SJCRH30 (cell line): ENCODE results near the gene NXNL1. TPM values are rescaled to one million over a fixed set of nuclear protein-coding genes. Genes with fewer than 3 reads are reported as not detected.
"Not testable (repeated sequence)": the region's sequence is repeated elsewhere in the genome, so short reads cannot be mapped to it uniquely, and the experiment has no call there.

ENCODE experiments used
- DNase-seq, 2 experiments: peaks; one replicate each; pipeline ENCODE4 v3.0.0-alpha.2; 2015 to 2020
- H3K27ac ChIP-seq: fragments of 250-450 bp; sonication (Bioruptor Pico); 2 replicates; pipeline ENCODE4 v1.5.1; 2020; ENCODE audit warnings: mild to moderate bottlenecking, moderate library complexity
- H3K27me3 ChIP-seq: fragments of 250-450 bp; sonication (Bioruptor Pico); 2 replicates; pipeline ENCODE4 v1.5.1; 2020; ENCODE audit warnings: mild to moderate bottlenecking, moderate library complexity
- H3K36me3 ChIP-seq: fragments of 250-450 bp; sonication (Bioruptor Pico); 2 replicates; pipeline ENCODE4 v1.5.1; 2020; ENCODE audit warnings: mild to moderate bottlenecking, moderate library complexity
- H3K4me1 ChIP-seq: fragments of 250-450 bp; sonication (Bioruptor Pico); 2 replicates; pipeline ENCODE4 v1.5.1; 2020; ENCODE audit warnings: mild to moderate bottlenecking, moderate library complexity
- H3K4me3 ChIP-seq: fragments of 250-450 bp; sonication (Bioruptor Pico); 2 replicates; pipeline ENCODE4 v1.5.1; 2020; ENCODE audit warnings: mild to moderate bottlenecking, moderate library complexity
- H3K9me3 ChIP-seq: fragments of 250-450 bp; sonication (Bioruptor Pico); replicated peaks from 2 replicates; pipeline ENCODE4 v1.5.1; 2020; ENCODE audit warnings: mild to moderate bottlenecking, moderate library complexity
- total RNA-seq: library from RNA; depleted of rRNA; stranded (reverse); fragments of >200 nt; shearing (Covaris generic); gene quantifications from 2 replicates; pipeline ENCODE4 v1.2.3, GENCODE V29; 2014; rRNA removed

Gene NXNL1, protein sequence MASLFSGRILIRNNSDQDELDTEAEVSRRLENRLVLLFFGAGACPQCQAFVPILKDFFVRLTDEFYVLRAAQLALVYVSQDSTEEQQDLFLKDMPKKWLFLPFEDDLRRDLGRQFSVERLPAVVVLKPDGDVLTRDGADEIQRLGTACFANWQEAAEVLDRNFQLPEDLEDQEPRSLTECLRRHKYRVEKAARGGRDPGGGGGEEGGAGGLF
- not detected in 2 replicates for total RNA-seq

DNA sequence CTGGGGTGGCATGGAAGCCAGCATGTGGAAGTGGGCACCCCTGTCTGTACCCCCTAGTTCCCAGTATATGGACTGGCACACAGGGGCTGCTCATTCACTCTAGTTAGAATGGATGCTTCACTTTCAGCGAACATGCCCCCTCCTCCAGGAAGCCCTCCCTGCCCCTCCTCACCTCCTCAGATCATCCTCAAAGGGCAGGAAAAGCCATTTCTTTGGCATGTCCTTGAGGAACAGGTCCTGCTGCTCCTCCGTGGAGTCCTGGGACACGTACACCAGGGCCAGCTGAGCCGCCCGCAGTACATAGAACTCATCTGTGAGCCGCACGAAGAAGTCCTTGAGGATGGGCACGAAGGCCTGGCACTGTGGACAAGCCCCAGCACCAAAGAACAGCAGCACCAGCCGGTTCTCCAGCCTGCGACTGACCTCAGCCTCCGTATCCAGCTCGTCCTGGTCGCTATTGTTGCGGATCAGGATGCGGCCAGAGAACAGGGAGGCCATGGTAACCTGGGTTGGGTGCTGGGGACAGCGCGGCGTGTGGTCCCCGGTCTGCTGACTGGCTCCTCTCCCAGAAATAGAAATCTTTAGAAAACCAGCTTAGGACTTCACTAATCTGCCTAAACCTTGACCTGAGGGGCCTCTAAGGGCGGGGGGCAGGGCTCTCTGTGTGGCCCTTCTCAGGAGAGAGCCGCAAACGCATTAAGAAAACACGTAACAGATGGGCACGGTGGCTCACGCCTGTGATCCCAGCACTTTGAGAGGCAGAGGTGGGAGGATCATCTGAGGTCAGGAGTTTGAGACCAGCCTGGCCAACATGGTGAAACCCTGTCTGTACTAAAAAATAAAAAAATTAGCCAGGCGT lies at the start of gene NXNL1:
Gene NXNL1 (minus strand): TSS at position 555 of the 859 bp plus-strand sequence. CDS start 57 bp downstream, at position 498.
- Histone ChIP-seq H3K27me3 (peaks cover 32% of the 10 kb centered on the region), H3K27ac (no peak within 1 kb of the TSS), H3K4me3 (no peak within 1 kb of the TSS), H3K36me3 (no peaks in the 10 kb centered on the region), H3K9me3 (no peaks in the 10 kb centered on the region), H3K4me1 (0 out of 2 replicates have a peak, but pooled peaks cover 5% of the 10 kb centered on the region)
- peak in 1 of 2 experiments; percentile 30 for DNase-seq

DNA sequence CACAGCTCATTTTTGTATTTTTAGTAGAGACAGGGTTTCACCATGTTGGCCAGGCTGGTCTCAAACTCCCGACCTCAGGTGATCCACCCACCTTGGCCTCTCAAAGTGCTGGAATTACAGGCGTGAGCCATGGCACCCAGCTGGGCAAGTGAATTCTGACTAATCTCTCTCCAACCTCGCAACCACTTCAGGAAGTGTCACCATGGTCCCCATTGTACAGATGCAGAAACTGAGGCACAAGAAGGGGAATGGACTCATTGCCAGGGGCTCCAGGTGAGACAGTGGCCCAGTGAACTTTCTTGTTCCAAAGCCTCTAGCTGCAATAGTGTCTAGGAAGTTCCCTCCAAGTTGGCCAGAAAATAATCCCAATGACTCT lies 47.8 kb upstream of the NXNL1 start:
- not testable (repeated sequence) for H3K4me3 ChIP-seq, H3K9me3 ChIP-seq, H3K27me3 ChIP-seq, H3K27ac ChIP-seq, DNase-seq, H3K36me3 ChIP-seq, H3K4me1 ChIP-seq

DNA sequence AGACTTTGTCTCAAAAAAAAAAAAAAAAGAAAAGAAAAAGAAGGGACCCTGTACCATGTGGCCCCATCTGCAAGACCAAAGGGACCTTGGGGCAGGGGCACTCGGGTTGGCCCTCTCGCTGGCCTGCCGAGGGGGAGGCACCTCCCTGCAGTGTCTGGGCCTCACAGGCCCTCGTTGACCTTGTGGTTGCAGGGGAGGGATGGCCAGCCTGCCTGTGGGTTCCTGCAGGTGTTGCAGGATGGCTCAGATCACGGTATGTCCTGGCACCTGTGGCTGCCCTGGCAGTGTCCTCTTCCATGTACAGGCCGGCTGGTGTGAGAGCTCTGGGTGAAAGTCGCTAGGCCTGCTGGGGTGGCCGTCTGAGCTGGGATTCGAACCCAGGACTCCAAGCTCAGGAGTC lies 46.0 kb upstream of the NXNL1 start:
- no peak for DNase-seq
- H3K36me3 ChIP-seq, result no peaks in the 10 kb centered on the region
- no peaks in the 10 kb centered on the region; the same call in 1 of the 2 replicates for H3K9me3 ChIP-seq
- no peak overlapping the region for H3K27ac ChIP-seq
- no peaks in the 10 kb centered on the region for H3K27me3 ChIP-seq
- H3K4me1 ChIP-seq, result no peaks in the 10 kb centered on the region
- H3K4me3 ChIP-seq, result no peak overlapping the region

DNA sequence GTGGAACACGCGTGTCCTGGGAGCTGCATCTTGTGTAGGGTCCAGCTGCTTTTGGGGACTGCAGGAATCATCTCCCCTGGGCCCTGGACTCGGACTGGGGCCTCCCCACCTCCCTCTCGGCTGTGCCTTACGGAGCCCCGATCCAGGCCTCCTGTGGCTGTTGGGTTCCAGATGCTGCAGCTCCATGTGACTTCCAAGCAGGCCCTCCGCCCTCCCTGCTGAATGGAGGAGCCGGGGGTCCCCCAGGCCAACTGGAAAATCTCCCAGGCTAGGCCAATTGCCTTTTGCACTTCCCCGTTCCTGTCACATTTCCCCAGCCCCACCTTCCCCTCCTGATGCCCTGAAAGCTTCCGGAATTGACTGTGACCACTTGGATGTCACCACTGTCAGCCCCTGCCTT lies 44.5 kb upstream of the NXNL1 start:
- no peaks in the 10 kb centered on the region for H3K36me3 ChIP-seq
- no peaks in the 10 kb centered on the region for H3K27me3 ChIP-seq
- H3K27ac ChIP-seq, result no peak overlapping the region
- H3K4me1 ChIP-seq, result no peaks in the 10 kb centered on the region
- H3K4me3 ChIP-seq, result no peak overlapping the region
- DNase-seq, result no peak
- H3K9me3 ChIP-seq, result no peaks in the 10 kb centered on the region; the same call in 1 of the 2 replicates

DNA sequence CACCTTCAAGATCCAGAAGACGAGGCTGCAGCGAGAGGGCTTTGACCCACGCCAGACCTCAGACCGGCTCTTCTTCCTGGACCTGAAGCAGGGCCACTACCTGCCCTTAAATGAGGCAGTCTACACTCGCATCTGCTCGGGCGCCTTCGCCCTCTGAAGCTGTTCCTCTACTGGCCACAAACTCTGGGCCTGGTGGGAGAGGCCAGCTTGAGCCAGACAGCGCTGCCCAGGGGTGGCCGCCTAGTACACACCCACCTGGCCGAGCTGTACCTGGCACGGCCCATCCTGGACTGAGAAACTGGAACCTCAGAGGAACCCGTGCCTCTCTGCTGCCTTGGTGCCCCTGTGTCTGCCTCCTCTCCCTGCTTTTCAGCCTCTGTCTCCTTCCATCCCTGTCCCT lies 43.7 kb upstream of the NXNL1 start:
- Histone ChIP-seq H3K27ac (no peak overlapping the region), H3K4me1 (no peaks in the 10 kb centered on the region), H3K36me3 (no peaks in the 10 kb centered on the region)

DNA sequence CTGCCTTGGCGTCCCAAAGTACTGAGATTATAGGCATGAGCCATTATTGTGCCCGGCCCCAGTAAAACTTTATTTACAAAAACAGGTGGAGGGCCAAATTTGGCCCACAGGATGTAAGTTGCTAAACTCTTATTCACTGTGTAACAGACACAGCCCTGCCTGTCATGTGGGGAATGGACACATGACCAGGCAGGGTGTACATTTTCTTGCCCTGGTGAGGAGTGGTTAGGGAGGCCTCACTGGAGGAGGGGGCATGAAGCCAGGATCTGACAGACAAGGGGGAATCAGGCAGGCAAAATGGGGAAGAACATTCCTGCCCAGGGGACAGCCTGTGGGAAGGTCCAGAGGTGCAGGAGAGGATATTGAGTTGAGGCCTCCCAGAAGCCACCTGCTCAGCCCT lies 43.3 kb upstream of the NXNL1 start:
- Histone ChIP-seq H3K27ac (no peak overlapping the region), H3K4me3 (no peak overlapping the region), H3K27me3 (no peaks in the 10 kb centered on the region), H3K9me3 (no peaks in the 10 kb centered on the region), H3K4me1 (no peaks in the 10 kb centered on the region), H3K36me3 (no peaks in the 10 kb centered on the region)
- no peak for DNase-seq

More for the DNA sequence above, 43.7 kb upstream of the NXNL1 start:
- DNase-seq, result no peak
- no peaks in the 10 kb centered on the region for H3K27me3 ChIP-seq
- H3K4me3 ChIP-seq, result no peak overlapping the region
- H3K9me3 ChIP-seq, result no peaks in the 10 kb centered on the region

DNA sequence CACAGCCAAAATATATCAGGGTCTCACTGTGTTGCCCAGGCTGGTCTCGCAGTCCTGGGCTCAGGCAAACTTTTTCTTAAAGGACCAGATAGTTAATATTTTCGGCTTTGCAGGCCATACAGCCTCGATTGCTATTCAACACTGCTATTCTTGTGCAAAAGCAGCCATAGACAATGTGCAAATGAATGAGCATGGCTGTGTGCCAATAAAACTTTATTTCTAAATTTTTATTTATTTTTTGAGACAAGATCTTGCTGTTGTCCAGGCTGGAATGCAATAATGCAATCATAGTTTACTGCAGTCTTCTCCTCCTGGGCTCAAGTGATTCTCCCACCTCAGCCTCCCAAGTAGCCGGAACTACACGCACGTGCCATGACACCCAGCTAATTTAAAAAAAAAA lies 42.5 kb upstream of the NXNL1 start:
- Histone ChIP-seq H3K27me3 (no peaks in the 10 kb centered on the region), H3K27ac (no peak overlapping the region), H3K4me3 (no peak overlapping the region), H3K4me1 (no peaks in the 10 kb centered on the region), H3K36me3 (no peaks in the 10 kb centered on the region), H3K9me3 (no peaks in the 10 kb centered on the region)
- no peak for DNase-seq

DNA sequence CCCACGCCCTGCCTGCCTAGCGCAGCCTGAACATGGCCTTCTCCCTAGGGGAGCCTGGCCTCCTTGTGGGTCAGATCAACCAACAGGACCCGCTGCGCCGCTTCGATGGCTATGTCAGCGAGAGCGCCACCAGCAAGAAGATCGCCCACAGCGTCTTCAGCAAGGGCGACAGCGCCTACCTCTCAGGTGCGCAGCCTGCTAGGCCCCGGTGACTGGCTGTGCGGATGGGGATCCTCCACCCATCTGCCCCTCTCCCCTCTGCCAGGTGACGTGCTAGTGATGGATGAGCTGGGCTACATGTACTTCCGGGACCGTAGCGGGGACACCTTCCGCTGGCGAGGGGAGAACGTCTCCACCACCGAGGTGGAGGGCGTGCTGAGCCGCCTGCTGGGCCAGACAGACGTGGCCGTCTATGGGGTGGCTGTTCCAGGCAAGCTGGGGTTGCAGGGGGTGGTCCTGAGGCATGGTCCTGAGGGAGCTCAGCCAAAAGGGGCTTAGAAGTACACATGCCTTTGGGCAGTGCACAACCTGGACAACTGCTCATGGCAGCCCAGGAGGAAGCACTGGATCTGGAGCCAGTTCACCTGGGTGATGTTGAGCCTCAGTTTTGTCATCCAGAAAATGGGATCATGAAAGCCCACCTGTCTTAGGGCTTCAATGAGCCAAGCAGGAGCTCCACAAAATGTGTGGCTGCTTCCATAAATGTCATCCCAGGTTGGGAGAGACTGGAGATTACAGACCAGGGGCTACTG lies 39.9 kb upstream of the NXNL1 start:
- no peaks in the 10 kb centered on the region for H3K36me3 ChIP-seq
- no peaks in the 10 kb centered on the region for H3K27me3 ChIP-seq
- peaks cover 6% of the 10 kb centered on the region for H3K4me1 ChIP-seq
- DNase-seq, result no peak
- no peaks in the 10 kb centered on the region for H3K9me3 ChIP-seq
- no peak overlapping the region for H3K27ac ChIP-seq
- H3K4me3 ChIP-seq, result no peak overlapping the region

DNA sequence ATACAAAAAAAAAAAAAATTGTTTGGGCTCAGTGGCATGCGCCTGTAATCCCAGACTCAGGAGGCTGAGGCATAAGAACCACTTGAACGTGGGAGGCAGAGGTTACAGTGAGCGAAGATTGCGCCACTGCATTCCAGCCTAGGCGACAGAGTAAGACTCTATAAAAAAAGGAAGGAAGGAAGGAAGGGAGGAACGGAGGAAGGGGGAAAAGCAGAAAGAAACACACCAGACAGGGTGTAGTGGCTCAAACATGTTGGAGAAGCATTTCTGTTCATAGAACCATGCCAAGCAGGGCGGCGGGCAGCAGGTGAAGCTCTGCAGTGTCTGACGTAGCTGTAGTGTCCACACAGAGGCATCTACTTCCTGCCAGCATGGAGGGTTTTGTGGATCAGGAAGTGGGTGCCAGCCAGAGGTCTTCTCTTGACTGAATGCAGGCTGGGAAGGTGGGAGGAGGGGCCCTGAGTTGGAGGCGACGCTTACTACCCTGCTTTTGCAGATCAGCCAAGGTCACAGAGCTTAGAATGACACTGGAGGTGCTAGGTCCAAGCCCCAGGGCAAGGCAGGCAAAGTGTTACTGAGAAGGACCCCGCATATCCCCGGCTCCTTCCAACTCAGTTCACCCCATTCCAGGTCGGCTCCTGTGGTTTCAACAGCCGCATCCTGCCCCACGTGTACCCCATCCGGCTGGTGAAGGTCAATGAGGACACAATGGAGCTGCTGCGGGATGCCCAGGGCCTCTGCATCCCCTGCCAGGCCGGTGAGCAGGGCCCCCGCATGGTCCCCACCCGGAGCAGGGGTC lies 39.1 kb upstream of the NXNL1 start:
- Histone ChIP-seq H3K9me3 (no peaks in the 10 kb centered on the region), H3K4me1 (peaks cover 9% of the 10 kb centered on the region), H3K27me3 (no peaks in the 10 kb centered on the region), H3K36me3 (no peaks in the 10 kb centered on the region), H3K27ac (no peak overlapping the region), H3K4me3 (no peak overlapping the region)
- DNase-seq, result no peak

DNA sequence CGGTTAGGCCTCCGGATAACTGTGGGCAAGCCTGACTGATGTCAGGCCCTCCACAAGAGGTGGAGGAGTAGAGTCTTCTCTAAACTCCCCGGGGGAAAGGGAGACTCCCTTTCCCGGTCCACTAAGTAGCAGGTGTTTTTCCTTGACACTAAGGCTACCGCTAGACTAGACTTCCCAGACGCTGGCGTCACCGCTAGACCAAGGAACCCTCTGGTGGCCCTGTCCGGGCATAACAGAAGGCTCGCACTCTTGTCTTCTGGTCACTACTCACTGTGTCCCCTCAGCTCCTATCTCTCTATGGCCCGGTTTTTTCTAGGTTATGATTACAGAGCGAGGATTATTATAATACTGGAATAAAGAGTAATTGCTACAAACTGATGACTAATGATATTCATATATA lies 38.3 kb upstream of the NXNL1 start:
- H3K27ac ChIP-seq, H3K27me3 ChIP-seq, H3K4me1 ChIP-seq, H3K36me3 ChIP-seq, H3K9me3 ChIP-seq, DNase-seq, H3K4me3 ChIP-seq: not testable (repeated sequence)

DNA sequence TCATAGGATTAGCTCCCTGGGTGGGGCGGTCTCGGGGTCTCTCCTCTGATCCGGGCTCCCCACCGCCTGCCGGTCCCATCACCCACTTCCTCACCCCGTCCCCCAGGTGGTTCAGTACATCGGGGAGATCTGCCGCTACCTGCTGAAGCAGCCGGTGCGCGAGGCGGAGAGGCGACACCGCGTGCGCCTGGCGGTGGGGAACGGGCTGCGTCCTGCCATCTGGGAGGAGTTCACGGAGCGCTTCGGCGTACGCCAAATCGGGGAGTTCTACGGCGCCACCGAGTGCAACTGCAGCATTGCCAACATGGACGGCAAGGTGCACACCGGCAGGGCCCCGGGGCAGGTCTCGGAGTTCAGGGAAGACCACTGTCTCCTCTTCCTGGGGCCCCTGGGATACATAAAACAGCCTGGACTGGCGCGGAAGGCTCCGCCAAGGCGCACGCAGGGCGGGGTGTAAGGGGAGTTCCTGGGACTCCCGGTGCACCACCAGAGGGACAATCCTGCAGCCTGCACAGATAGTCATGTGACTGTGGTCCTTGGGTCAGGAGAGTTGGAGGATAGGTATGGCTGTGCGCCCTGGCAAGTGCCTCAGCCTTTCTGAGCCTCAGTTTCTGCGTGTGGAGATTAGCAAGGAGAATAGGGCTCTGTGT lies 36.5 kb upstream of the NXNL1 start:
- no peaks in the 10 kb centered on the region for H3K36me3 ChIP-seq
- H3K9me3 ChIP-seq, result no peaks in the 10 kb centered on the region
- H3K4me3 ChIP-seq, result no peak overlapping the region
- no peak overlapping the region for H3K27ac ChIP-seq
- H3K27me3 ChIP-seq, result no peaks in the 10 kb centered on the region
- no peak for DNase-seq
- peaks cover 9% of the 10 kb centered on the region for H3K4me1 ChIP-seq

DNA sequence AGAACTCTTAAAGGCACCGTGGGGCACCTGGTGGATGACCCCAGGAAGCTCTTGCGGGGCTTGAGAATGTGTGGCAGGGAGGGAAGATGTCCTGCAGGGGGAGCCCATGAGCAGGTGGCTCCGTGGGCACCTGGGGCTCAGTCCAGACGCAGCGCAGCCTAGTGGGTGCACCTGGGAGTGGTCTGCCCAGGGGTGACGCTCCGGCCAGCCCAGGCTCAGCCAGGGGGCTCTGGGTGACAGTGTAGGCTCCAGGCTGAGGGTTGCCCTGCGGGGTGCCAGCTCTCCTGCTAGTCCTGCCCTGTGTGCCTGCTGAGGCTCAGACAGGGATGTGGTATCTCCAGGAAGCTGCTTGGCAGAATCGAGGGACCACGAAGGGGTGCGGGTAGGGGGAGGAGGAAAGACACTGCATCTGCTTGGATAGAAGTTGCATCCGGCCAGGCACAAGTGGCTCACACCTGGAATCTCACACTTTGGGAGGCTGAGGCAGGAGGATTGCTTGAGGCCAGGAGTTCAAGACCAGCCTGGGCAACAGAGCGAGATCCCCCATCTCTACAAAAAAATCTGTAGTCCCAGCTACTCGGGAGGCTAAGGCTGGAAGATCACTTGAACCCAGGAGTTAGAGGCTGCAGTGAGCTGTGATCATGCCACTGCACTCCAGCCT lies 35.7 kb upstream of the NXNL1 start:
- H3K36me3 ChIP-seq, result no peaks in the 10 kb centered on the region
- H3K27ac ChIP-seq, result peak overlapping the region; percentile 76
- no peaks in the 10 kb centered on the region for H3K9me3 ChIP-seq
- H3K4me3 ChIP-seq, result no peak overlapping the region
- H3K4me1 ChIP-seq, result peaks cover 9% of the 10 kb centered on the region
- no peaks in the 10 kb centered on the region for H3K27me3 ChIP-seq
- peak; percentile 86 to 96 for DNase-seq

DNA sequence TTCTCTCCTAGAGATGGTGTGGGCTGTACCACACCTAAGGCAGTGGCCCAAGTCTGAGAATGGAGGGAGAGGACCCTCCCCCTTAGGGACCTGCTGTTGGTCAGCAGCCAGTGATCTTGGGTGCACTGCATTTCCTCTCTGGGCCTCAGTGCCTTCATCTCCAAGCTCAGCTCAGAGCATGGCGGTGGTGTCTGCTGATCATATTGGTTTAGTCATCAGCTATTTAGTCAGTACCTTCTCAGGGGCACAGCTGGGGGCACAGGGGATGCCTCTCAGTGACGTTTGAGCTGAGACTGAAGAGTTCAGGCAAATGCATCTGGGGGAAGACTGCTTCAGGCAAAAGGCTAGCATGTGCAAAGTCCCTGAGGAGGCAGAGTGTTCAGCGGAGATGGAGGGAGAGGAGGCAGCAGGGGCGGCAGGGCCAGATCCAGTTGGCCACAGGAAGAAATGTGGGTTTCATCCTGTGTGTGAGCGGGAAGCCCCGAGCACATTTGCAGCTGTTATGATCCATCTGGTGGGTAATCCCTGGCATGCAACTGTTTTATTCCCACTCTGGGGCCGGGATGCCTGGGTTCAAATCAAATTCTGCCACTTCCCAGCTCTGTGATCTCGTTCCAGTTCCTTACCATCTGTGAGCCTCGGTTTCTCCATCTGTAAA lies 35.0 kb upstream of the NXNL1 start:
- Histone ChIP-seq H3K4me3 (no peak overlapping the region), H3K27me3 (no peaks in the 10 kb centered on the region), H3K9me3 (no peaks in the 10 kb centered on the region), H3K36me3 (no peaks in the 10 kb centered on the region), H3K4me1 (peaks cover 9% of the 10 kb centered on the region), H3K27ac (peak overlapping the region; percentile 76)
- DNase-seq, result peak; percentile 92 to 93
